SHP77 treated with DMSO at 0.1 percent for 48 hours (cell line): ENCODE results near the gene C3.

Experiments used
- DNase-seq: peaks from one replicate; lab custom pipeline; 2025; lab: John Stamatoyannopoulos, UW

Gene C3

GRCh38 chr19:6730941-6731670 is 10.7 kb upstream of the C3 start:
- no peak for DNase-seq

GRCh38 chr19:6730153-6730804 is 9.8 kb upstream of the C3 start:
- DNase-seq, result peak; percentile 75

GRCh38 chr19:6729573-6730152 is 9.2 kb upstream of the C3 start:
- no peak for DNase-seq

- no peak for DNase-seq
Measured at GRCh38 chr19:6728346-6728745, 7.9 kb upstream of the C3 start.

- DNase-seq, result no peak
Measured at GRCh38 chr19:6725513-6726231, 5.2 kb upstream of the C3 start.

- no peak for DNase-seq
Measured at GRCh38 chr19:6724631-6725492, 4.4 kb upstream of the C3 start.

GRCh38 chr19:6723738-6724137 is 3.3 kb upstream of the C3 start:
- no peak for DNase-seq

GRCh38 chr19:6723108-6723618 is 2.7 kb upstream of the C3 start:
- no peak for DNase-seq

- no peak for DNase-seq
Measured at GRCh38 chr19:6721773-6722172, 1.3 kb upstream of the C3 start.

GRCh38 chr19:6721138-6721474 is 656 bp upstream of the C3 start:
- DNase-seq, result no peak

GRCh38 chr19:6719992-6720368 is 470 bp downstream of the C3 start:
- no peak for DNase-seq

- no peak for DNase-seq
Measured at GRCh38 chr19:6719540-6719861, 949 bp downstream of the C3 start.

- no peak for DNase-seq
Measured at GRCh38 chr19:6718741-6719539, 1.5 kb downstream of the C3 start.

GRCh38 chr19:6718111-6718740 is 2.2 kb downstream of the C3 start:
- DNase-seq, result no peak

- DNase-seq, result no peak
Measured at GRCh38 chr19:6717441-6717971, 2.9 kb downstream of the C3 start.

GRCh38 chr19:6717036-6717435 is 3.4 kb downstream of the C3 start:
- no peak for DNase-seq

- DNase-seq, result no peak
Measured at GRCh38 chr19:6716610-6716970, 3.9 kb downstream of the C3 start.

- DNase-seq, result no peak
Measured at GRCh38 chr19:6714749-6715555, 5.5 kb downstream of the C3 start.
